Heart left ventricle (tissue), 16 donors: ENCODE data around the gene GPRIN3. TPM values are rescaled to one million over a fixed set of nuclear protein-coding genes. Genes with fewer than 3 reads are reported as not detected.

Experiments used
- ATAC-seq, 4 donors: fragments of 200-7000 bp; cut with Tn5 transposase; one replicate each; pipeline ENCODE4 v1.9.1; 2020 to 2022; ENCODE audit warnings: moderate library complexity in 4 of 4, mild to moderate bottlenecking in 3 of 4, moderate number of reproducible peaks in 1 of 4
- DNase-seq, 5 donors: peaks; one replicate each; pipeline ENCODE4 v3.0.0-alpha.2; 2020
- H3K27ac ChIP-seq, 12 donors: fragments of 200-600 bp; sonication (generic) in 4 of 12; one replicate each; pipeline versions ENCODE4 v1.5.0 to v1.8.0; 2016 to 2022; ENCODE audit warnings: mild to moderate bottlenecking in 2 of 12
- H3K27me3 ChIP-seq, 9 donors: fragments of 200-600 bp; sonication (generic) in 2 of 9; one replicate each; pipeline versions ENCODE4 v1.5.1 to v1.8.0; 2016 to 2022; ENCODE audit warnings: mild to moderate bottlenecking in 3 of 9
- H3K36me3 ChIP-seq, 9 donors: fragments of 200-600 bp; sonication (generic) in 2 of 9; one replicate each; pipeline versions ENCODE4 v1.5.0 to v1.8.0; 2018 to 2022; ENCODE audit warnings: mild to moderate bottlenecking in 2 of 9
- H3K4me1 ChIP-seq, 12 donors: fragments of 200-600 bp; sonication (generic) in 4 of 12; one replicate each; pipeline versions ENCODE4 v1.5.0 to v1.8.0; 2016 to 2022; ENCODE audit warnings: mild to moderate bottlenecking in 3 of 12
- H3K4me3 ChIP-seq, 12 donors: fragments of 200-600 bp; sonication (generic) in 4 of 12; one replicate each; pipeline versions ENCODE4 v1.5.0 to v1.8.0; 2017 to 2022; ENCODE audit warnings: mild to moderate bottlenecking in 9 of 12, moderate library complexity in 4 of 12
- H3K9me3 ChIP-seq, 12 donors: fragments of 200-600 bp; sonication (generic) in 4 of 12; one replicate each; pipeline versions ENCODE4 v1.5.0 to v1.8.0; 2016 to 2022; ENCODE audit warnings: mild to moderate bottlenecking in 1 of 12
- CTCF ChIP-seq, 12 donors: fragments of 200-600 bp; sonication (generic) in 4 of 12; IDR thresholded peaks; one replicate each; pipeline versions ENCODE4 v1.5.0 to v1.8.0; 2018 to 2022; ENCODE audit warnings: antibody characterized with exemption in 12 of 12, mild to moderate bottlenecking in 5 of 12
- POLR2A ChIP-seq, 2 donors: fragments of 450-650 bp; IDR thresholded peaks; one replicate each; pipeline ENCODE4 v1.6.1; 2017; ENCODE audit warnings: antibody characterized with exemption in 2 of 2, mild to moderate bottlenecking in 2 of 2, moderate library complexity in 2 of 2
- WGBS, 4 donors: extraction: QIAGEN DNeasy Blood & Tissue Kit in 2 of 4; methylation state at CpG; one replicate each; pipeline versions ENCODE4 v1.1.5 to v1.1.7; 2013 to 2018; 5-methylcytosine and 5-hydroxymethylcytosine counted together
- intact Hi-C, 10 donors: fragments of 100-400 bp; cut with DNase I; formaldehyde crosslinking; loops; one replicate each; pipeline versions ENCODE4 v1.11.1 to v1.14.2; 2022
- polyA plus RNA-seq, 2 donors: library from polyadenylated mRNA; stranded (reverse); fragments of 200-250 nt; gene quantifications; one replicate each; pipeline ENCODE4 v1.2.3, GENCODE V29; 2013
- total RNA-seq, 9 donors: library from RNA; depleted of rRNA in 2 of 9; stranded (reverse); fragments of >200 nt in 2 of 9; fragmentation: NEBNext Ultra II Directional in 3 of 9; extraction: Animal tissue kit (Norgen Biotek cat#: 25700) in 3 of 9; gene quantifications; one replicate each; pipeline versions ENCODE4 v1.1.0 to v1.2.4, GENCODE V29; 2016 to 2023
- donor health status: ischemic (EF 13 %, LVEDD 7.1; RV severe dilation, severe dysfunction).
- donor health status: healthy with polysubstance abuse.
- donor health status: DM: no; HTN: yes; CAD: no.
- donor health status: DM: no; HTN: no; CAD: no.
- donor health status: ischemic (EF 25% LVEDD 6.9; RV normal size, moderate dysfunction).
- donor health status: ischemic (EF 25% LVEDD 5.7; RV mildly dilated, moderate dysfunction).
- donor health status: healthy.
- donor health status: DM: yes; HTN: yes; CAD: no.
- donor health status: ischemic (EF 35%, LVEDD 5.7; RV mildly dilated, moderate dysfunction).
- donor health status: nonischemic (EF 11% LVEDD 7.7; RV severe dilation, severe dysfunction).
- donor health status: DM: yes; HTN: yes; CAD: no.
- donor health status: PGD.
- donor health status: ischemic (EF 29% LVEDD 5.4; RV normal size, mild dysfunction).
- donor health status: nonischemic (EF 23%, LVEDD 6.1; RV moderate dilation, normal function).

GPRIN3 gene
- total and polyA plus RNA-seq, 11 donors = 2.4 to 16.5 (median 13.0) TPM

- intact Hi-C loops = loop anchor here in 4 of 10 donors (5.0 to 10.0 kb wide), 3 partner anchors 44 to 134 kb away; no protein-coding TSS in a partner anchor
- TF ChIP-seq CTCF (IDR thresholded peaks at IDR 0.05) (no peak), POLR2A (IDR thresholded peaks at IDR 0.05) (no peak)
- 86 to 95% (median 93%) methylated on average over 1 of the region's 1 CpG for WGBS, 4 donors
- Histone ChIP-seq H3K36me3 (no peaks in the 10 kb centered on the region), H3K4me1 (peaks cover 0 to 97% (median 39%) of the 10 kb centered on the region in 12 donors), H3K27me3 (no peaks in the 10 kb centered on the region), H3K9me3 (no peaks in the 10 kb centered on the region), H3K4me3 (no peak overlapping the region), H3K27ac (peak overlapping the region in 7 of 12 donors; percentile 37 to 92 (median 80))
- ATAC-seq (no peak), DNase-seq (no peak)
These were observed 6.6 kb downstream of the GPRIN3 start for GRCh38 chr4:89301003-89301402.

- Histone ChIP-seq H3K27me3 (no peaks in the 10 kb centered on the region), H3K27ac (peak overlapping the region in 8 of 12 donors; percentile 15 to 92 (median 78)), H3K4me3 (no peak overlapping the region), H3K4me1 (peaks cover 0 to 97% (median 38%) of the 10 kb centered on the region in 12 donors), H3K9me3 (no peaks in the 10 kb centered on the region), H3K36me3 (no peaks in the 10 kb centered on the region)
- 59 to 86% (median 76%) methylated on average over 1 of the region's 1 CpG for WGBS, 4 donors
- TF ChIP-seq POLR2A (IDR thresholded peaks at IDR 0.05) (no peak), CTCF (IDR thresholded peaks at IDR 0.05) (no peak)
- ATAC-seq (no peak), DNase-seq (no peak)
- intact Hi-C loops = loop anchor here in 4 of 10 donors (5.0 to 10.0 kb wide), 3 partner anchors 43 to 134 kb away; no protein-coding TSS in a partner anchor
These were observed 7.1 kb downstream of the GPRIN3 start for GRCh38 chr4:89300499-89300898.

- H3K4me3 ChIP-seq = peak overlapping the region in 1 of 12 donors; percentile 48
- peak overlapping the region in 9 of 12 donors; percentile 15 to 92 (median 78) for H3K27ac ChIP-seq
- no peaks in the 10 kb centered on the region for H3K36me3 ChIP-seq
- peaks cover 0 to 97% (median 36%) of the 10 kb centered on the region in 12 donors for H3K4me1 ChIP-seq
- 64 to 96% (median 75%) methylated on average over 2 of the region's 2 CpGs for WGBS, 4 donors
- no peak for DNase-seq
- no peaks in the 10 kb centered on the region for H3K9me3 ChIP-seq
- ATAC-seq = no peak
- H3K27me3 ChIP-seq = no peaks in the 10 kb centered on the region
- intact Hi-C loops = loop anchor here in 4 of 10 donors (5.0 to 10.0 kb wide), 3 partner anchors 43 to 135 kb away; no protein-coding TSS in a partner anchor
- no peak for TF ChIP-seq CTCF (IDR thresholded peaks at IDR 0.05)
- no peak for TF ChIP-seq POLR2A (IDR thresholded peaks at IDR 0.05)
These were observed 7.5 kb downstream of the GPRIN3 start for GRCh38 chr4:89300060-89300459.

- Histone ChIP-seq H3K4me1 (peaks cover 0 to 97% (median 33%) of the 10 kb centered on the region in 12 donors), H3K36me3 (no peaks in the 10 kb centered on the region), H3K9me3 (no peaks in the 10 kb centered on the region), H3K4me3 (peak overlapping the region in 9 of 12 donors; percentile 32 to 48 (median 38)), H3K27me3 (no peaks in the 10 kb centered on the region), H3K27ac (peak overlapping the region; percentile 19 to 92 (median 77))
- TF ChIP-seq CTCF (IDR thresholded peaks at IDR 0.05) = no peak
- no peak for TF ChIP-seq POLR2A (IDR thresholded peaks at IDR 0.05)
- WGBS, 4 donors = 27 to 41% (median 41%) methylated on average over 10 of the region's 10 CpGs
- intact Hi-C loops = loop anchor here in 3 of 10 donors (5.0 to 10.0 kb wide), 3 partner anchors 42 to 116 kb away; no protein-coding TSS in a partner anchor
- DNase-seq (no peak), ATAC-seq (peak; percentile 40 to 59 (median 51))
These were observed 8.3 kb downstream of the GPRIN3 start for GRCh38 chr4:89299153-89299791.
